HG03135 (cell line): ENCODE measurements around the gene PMEL.
A peak's percentile ranks its signal among the peaks of the same experiment; 100 is the strongest.
"Not testable (repeated sequence)": the region's sequence is repeated elsewhere in the genome, so short reads cannot be mapped to it uniquely, and the experiment has no call there.

ENCODE experiments used
- ATAC-seq: cut with Tn5 transposase; IDR thresholded peaks from one replicate; pipeline ENCODE4 v1.9.1; 2021; ENCODE audit warnings: mild to moderate bottlenecking, moderate library complexity; ENCODE audit not compliant: unreplicated experiment

The PMEL gene

GRCh38 chr12:55925870-55926737, 39.7 kb downstream of the PMEL start:
- ATAC-seq: peak; percentile 1

GRCh38 chr12:55925371-55925770, 40.5 kb downstream of the PMEL start:
- no peak for ATAC-seq

- ATAC-seq: not testable (repeated sequence)
These were observed 42.2 kb downstream of the PMEL start for GRCh38 chr12:55923648-55924047.

GRCh38 chr12:55922126-55922525, 43.7 kb downstream of the PMEL start:
- no peak for ATAC-seq

- not testable (repeated sequence) for ATAC-seq
These were observed 46.8 kb downstream of the PMEL start for GRCh38 chr12:55919032-55919431.

GRCh38 chr12:55915482-55915859, 50.4 kb downstream of the PMEL start:
- ATAC-seq: no peak

- ATAC-seq: no peak
These were observed 52.9 kb downstream of the PMEL start for GRCh38 chr12:55912908-55913307.

- no peak for ATAC-seq
These were observed 56.3 kb downstream of the PMEL start for GRCh38 chr12:55909513-55909884.

- ATAC-seq: no peak
These were observed 56.9 kb downstream of the PMEL start for GRCh38 chr12:55908726-55909512.

- ATAC-seq: no peak
These were observed 59.8 kb downstream of the PMEL start for GRCh38 chr12:55906056-55906455.
